PC-9 (cell line): ENCODE results near the gene UBAC1.

ENCODE experiments used
- EZH2 ChIP-seq: fragments of 200-600 bp; sonication (generic); IDR thresholded peaks from 2 replicates; pipeline ENCODE4 v1.8.0; 2017; ENCODE audit warnings: antibody characterized with exemption, low read depth
- TF ChIP-seq, protein P1 (sequence below): fragments of 200-600 bp; sonication (generic); conservative IDR thresholded peaks from 2 replicates; pipeline ENCODE4 v1.6.1; 2017; ENCODE audit warnings: mixed run types, antibody characterized with exemption, mild to moderate bottlenecking, moderate library complexity

DNA sequence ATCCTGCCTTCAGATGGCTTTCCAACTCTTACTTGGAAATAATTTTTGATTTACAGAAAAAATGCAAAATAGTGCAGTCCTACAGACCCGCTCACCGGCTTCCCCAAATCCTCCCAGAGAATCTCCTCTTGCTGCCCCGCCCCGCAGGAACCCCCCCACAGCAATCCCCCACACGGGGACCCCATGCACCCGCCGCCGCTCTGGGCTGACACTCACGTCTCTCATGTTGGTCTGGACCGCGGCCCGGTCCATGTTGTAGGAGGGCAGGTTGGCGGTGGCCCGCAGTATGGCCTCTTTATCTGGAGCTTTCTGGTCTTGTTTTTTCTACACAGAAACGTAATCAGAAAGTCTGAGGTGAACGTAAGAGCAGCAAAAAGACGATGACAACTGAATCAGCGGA is 13.6 kb downstream of the UBAC1 start:
- TF ChIP-seq, protein P1, sequence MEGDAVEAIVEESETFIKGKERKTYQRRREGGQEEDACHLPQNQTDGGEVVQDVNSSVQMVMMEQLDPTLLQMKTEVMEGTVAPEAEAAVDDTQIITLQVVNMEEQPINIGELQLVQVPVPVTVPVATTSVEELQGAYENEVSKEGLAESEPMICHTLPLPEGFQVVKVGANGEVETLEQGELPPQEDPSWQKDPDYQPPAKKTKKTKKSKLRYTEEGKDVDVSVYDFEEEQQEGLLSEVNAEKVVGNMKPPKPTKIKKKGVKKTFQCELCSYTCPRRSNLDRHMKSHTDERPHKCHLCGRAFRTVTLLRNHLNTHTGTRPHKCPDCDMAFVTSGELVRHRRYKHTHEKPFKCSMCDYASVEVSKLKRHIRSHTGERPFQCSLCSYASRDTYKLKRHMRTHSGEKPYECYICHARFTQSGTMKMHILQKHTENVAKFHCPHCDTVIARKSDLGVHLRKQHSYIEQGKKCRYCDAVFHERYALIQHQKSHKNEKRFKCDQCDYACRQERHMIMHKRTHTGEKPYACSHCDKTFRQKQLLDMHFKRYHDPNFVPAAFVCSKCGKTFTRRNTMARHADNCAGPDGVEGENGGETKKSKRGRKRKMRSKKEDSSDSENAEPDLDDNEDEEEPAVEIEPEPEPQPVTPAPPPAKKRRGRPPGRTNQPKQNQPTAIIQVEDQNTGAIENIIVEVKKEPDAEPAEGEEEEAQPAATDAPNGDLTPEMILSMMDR = no peak
- no peak for TF ChIP-seq EZH2
